UCSD-AML1 (cell line): Measurements from ENCODE around the gene DMRTC1B.
"Not testable (repeated sequence)": the region's sequence is repeated elsewhere in the genome, so short reads cannot be mapped to it uniquely, and the experiment has no call there.

Experiments
- DNase-seq: peaks from one replicate; lab custom pipeline; 2025; ENCODE audit not compliant: unreplicated experiment; lab: John Stamatoyannopoulos, UW

The DMRTC1B gene, protein sequence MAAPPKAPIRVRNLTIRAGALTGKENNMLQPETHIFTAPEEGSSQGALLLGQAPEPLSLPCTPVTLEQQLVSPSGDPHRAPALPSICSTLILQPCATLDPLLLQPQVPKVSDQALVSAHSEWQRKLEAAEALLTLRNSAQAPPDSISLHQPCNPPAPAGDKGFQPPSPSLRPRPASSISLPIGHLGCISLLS

DNA sequence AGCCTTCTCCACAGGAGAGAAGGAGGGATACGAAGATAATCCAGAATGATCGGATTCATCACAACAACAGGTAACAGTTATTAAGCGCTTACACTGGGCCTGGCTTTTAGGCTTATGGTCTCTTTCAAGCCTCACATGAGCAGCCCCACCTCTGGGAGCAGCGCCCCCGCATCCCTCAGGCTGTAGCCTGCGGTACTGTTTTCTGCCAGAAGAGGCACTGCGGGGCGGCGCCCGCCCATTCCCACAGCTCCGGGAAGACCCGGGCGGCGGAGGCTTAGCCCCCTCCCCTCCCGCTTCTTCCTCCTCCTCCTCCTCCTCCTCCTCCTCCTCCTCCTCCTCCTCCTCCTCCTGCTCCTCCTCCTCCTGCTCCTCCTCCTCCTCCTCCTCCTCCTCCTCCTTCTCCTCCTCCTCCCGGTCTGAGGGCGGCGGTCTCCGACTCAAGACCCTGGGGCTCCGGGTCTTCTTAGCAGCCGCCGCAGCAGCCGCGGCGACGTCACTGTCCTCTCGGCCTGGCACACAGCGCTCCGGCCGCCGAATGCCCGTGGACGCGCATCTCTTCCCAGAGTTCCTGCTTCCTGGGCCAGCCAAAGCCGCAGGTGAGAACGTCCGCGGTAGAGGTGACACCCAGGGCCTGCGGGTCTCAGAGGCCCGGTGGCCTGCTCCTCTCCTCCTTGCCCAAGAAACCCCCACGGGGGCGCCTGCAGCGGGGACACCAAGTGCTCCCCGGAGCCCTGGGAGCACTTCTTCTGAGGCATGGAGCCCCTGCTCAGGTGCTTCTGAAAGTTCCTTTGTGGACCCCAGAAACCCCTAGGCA lies at the start of gene DMRTC1B:
Gene DMRTC1B, plus strand, starts transcription at position 238 of the 814 bp plus-strand sequence. CDS start 68,246 bp downstream, outside the sequence.
- DNase-seq, result not testable (repeated sequence)

DNA sequence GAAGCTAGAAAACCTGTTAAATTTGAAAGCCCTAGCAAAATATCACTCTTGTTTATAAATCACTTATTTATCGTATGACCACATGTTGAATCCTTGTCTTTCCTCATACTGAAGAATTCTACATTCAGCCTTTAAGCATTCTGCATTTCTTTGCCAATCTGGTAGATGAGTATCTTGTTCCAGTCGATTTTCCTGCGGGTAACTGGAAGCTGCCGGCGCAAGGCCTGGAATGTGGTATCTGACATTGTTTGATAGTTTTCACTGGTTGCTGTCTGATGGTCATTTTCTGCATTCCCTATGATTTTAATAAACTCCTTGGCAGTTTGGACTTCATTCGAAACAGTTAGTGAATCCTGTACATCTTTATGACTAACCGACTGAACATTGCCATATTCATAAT lies 48.8 kb upstream of the DMRTC1B start:
- DNase-seq, result no peak

DNA sequence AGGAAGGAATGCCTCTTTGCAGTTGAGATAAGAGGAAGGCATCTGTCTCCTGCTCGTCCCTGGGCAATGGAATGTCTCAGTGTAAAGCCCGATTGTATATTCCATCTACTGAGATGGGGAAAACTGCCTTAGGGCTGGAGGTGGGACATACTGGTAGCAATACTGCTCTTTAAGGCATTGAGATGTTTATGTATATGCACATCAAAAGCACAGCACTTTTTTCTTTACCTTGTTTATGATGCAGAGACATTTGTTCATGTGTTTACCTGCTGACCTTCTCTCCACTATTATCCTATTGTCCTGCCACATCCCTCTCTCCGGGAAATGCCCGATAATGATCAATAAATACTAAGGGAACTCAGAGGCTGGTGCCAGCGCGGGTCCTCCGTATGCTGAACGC lies 43.1 kb upstream of the DMRTC1B start:
- DNase-seq, result not testable (repeated sequence)

DNA sequence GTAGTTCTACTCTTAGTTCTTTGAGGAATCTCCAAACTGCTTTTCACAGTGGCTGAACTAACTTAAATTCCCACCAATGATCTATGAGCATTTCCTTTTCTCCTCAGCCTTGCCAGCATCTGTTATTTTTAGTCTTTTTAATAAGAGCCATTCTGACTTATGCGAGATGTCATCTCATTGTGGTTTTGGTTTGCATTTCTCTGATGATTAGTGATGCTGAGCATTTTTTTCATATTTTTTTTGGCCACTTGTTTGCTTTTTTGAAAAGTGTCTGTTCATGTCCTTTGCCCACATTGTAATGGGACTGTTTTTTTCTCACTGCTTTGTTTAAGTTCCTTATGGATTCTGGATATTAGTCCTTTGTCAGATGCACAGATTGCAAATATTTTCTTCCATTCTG lies 41.1 kb upstream of the DMRTC1B start:
- DNase-seq, result no peak

DNA sequence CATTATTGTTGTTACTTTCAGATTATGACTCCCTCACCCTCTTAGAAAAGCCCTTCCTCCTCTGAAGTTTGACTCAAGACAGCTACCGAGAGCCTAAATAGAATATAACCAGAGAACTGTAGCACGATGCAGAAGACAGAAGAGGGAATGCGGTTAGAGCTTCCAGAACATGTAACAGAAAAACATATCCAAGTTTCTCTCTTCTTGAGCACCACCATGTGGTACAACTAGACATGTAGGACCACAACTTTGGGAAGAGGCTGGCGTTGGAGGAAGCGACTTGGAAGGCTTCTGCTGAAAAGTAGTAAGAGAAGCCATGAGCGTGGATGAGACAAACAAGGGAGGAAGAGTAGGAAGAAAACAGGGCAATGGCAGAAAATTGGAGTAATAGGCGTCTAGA lies 31.1 kb upstream of the DMRTC1B start:
- not testable (repeated sequence) for DNase-seq

DNA sequence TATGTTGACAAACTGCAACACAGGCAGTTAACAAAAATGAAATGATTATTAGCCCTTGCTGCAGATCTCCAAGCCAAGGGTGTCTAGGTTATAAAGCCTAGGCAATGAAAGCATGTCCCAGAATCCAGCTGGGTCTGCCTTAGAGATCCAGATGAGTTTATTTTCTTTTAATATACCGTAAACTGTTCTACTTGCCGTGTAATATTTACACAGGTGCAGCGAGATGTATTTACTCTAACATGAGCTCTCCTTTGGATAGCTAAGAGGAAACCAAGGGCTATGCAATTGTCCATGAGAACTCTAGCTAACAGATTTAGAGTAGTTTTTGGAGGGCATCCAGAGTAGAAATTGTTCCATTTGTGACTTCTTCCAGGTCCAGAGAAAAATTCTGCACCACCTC lies 28.1 kb upstream of the DMRTC1B start:
- not testable (repeated sequence) for DNase-seq

DNA sequence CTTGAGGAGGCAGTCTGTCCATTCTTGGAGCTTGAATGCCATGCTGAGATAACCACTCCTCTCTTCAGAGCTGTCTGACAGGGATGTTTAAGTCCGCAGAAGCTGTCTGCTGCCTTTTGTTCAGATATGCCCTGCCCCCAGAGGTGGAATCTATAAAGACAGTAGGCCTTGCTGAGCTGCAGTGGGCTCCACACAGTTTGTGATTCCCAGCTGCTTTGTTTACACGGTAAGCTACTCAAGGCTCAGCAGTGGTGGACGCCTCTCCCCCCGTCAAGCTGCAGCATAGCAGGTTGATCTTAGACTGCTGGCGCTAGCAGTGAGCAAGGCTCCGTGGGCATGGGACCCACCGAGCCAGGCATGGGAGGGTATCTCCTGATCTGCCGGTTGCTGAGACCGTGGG lies 16.2 kb upstream of the DMRTC1B start:
- DNase-seq, result not testable (repeated sequence)

DNA sequence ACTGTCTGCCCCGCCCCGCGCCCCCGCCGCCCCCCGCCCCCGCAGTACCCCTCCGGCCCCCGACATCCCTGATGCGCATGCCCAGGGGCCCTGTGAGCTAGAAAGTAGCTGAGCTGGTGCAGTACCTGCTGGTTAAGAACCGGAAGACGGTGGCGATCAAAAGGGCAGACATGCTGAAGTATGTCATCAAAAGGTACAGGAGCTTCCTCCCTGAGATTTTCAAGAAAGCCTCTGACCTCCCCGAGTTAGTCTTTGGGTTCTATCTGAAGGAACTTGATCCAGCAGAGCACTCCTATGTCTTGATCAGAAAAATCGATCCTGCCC lies 739 bp downstream of the DMRTC1B start:
- not testable (repeated sequence) for DNase-seq

DNA sequence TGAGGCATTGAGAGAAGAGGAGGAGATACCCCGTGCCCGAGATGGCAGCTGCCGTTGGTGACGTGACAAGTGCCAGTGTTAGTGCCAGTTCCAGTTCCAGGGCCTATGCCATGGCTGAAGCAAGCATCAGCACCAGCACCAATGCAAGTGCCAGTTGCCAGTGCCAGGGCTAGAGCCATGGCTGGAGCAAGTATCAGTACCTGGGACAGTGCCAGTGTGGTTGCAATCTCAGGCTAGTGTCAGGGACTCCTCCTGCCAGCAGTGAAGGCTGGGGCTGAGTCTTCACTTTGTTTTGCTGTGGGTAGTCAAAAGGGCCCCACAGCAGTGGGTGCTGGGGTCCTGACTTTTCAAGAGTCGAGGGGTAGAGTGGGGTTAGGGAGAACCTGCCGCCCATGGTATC lies 1.5 kb downstream of the DMRTC1B start:
- not testable (repeated sequence) for DNase-seq

DNA sequence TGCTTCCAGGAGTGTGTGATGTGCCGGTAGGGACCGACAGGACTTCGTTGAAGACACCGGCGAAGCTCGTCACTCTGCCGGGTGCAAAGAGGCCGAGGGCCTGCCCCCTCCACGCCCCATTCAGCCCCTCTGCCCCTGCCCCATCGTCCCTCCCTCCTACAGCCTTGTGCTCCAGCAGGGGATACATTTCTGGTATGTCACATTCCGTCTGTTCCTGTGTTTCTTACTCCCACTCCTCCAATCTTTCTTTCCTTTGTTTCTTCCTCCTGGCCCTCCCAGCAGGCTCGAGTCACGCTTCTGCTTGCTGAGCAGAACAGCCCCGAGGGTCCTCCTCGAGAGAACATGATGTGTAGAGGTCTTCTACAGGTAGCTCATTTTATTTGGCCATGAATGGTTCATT lies 5.9 kb downstream of the DMRTC1B start, which contains the start of gene FAM236B:
Gene FAM236B, minus strand, starts transcription at position 101 of the 400 bp plus-strand sequence. Its CDS starts 100 bp downstream, at position 1.
- DNase-seq, result not testable (repeated sequence)

DNA sequence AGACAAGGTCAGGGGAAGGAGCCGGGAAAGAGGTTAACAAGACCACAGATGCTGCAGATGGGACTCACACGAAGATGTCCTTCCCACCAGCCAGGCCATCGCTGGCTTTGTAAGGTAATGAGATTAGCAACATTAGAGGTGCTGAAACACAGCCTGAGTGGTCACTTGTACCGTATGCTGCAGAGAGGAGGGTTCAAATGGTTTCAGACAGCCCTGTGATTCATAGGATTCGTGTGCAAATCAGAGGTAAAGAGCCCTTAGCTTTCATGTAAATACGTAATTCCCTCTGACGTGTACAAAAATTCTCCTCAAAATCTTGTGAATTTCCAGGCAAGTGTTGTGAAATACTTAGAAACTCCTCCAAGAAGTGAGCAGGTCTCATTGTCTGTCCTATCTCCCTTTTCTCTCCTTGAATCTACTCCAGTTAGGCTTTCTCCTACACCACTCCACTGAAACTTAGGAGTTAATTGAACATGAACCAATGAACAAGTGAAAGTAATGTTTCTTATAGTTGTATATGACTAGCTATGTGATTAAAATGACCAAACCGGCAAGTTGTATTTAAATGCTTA lies 6.8 kb downstream of the DMRTC1B start:
- DNase-seq, result not testable (repeated sequence)

DNA sequence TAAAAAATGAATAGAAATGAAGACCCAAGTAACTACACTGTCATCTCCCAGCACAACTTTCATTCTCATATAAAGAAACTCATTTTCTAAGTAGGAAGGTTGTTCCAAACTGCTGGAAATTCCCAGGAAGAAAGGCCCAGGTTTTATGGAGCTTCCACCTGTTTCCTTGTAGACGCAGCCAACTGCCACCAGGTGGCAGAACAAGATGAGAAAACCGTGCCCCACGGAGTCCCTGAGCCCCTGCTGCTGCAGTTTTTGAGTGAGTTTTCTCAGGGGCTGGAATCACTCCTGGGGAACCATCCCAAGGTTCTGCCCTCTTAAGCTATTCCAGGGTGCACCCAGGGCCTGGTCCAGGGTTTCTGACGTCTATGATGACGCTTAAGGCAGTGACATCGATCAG lies 7.3 kb downstream of the DMRTC1B start:
- not testable (repeated sequence) for DNase-seq

DNA sequence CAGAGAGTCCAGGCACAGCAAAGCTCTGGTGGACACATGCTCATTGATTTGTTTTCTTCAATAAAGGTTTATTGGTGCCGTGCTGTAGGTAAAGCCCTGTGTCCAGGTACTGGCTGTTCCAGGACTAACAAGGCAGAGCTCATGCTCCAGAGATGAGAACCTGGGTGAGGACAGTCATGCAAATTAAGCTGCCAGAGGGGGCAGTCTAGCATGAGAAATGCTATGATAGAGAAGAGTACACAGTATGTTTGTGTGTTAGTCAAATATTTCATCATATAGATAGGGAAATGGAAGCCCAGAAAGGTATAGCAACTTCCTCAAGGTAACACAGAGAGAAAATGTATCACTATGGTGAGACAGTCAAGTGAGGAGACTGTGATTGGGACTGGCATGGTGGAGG lies 11.5 kb downstream of the DMRTC1B start:
- DNase-seq, result not testable (repeated sequence)

DNA sequence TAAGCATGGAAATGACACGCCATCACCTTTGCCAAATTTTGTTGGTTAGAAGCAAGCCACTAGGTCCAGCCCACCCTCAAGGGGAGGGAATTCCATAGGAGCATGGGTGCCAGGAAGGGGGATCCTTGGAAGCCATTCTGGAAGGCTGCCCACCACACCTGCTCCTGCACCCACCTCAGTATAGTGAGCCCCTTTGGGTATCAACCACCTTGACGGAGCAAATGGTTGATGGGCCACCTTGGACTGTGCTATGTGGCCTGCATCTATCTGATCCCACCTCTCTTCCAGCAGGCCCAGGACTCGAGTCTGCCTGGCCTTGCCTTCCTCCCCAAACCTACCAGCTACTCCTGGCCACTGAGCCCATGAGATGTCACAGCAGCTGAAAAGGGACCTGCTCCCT lies 13.7 kb downstream of the DMRTC1B start:
- not testable (repeated sequence) for DNase-seq

DNA sequence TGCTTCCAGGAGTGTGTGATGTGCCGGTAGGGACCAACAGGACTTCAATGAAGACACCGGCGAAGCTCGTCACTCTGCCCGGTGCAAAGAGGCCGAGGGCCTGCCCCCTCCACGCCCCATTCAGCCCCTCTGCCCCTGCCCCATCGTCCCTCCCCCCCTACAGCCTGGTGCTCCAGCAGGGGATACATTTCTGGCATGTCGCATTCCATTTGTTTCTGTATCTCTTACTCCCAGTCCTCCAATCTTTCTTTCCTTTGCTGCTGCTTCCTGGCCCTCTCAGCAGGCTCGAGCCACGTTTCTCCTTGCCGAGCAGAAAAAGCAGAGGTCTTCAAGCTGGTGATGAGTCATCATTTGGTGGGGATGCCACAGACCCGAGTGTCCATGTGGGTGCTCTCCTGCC lies 31.4 kb downstream of the DMRTC1B start, which contains the start of gene FAM236D:
Gene FAM236D, minus strand, starts transcription at position 101 of the 400 bp plus-strand sequence. Its CDS starts 100 bp downstream, at position 1.
- DNase-seq, result not testable (repeated sequence)

DNA sequence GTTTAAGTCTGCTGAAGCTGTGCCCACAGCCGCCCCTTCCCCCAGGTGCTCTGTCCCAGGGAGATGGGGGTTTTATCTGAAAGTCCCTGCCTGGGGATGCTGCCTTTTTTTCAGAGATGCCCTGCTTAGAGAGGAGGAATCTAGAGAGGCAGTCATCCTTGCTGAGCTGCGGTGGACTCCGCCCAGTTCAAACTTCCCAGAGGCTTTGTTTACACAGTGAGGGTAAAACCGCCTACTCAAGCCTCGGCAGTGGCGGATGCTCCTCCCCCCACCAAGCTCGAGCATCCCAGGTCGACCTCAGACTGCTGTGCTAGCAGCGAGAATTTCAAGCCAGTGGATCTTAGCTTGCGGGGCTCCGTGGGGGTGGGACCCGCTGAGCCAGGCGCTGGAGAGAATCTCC lies 54.0 kb downstream of the DMRTC1B start:
- not testable (repeated sequence) for DNase-seq

DNA sequence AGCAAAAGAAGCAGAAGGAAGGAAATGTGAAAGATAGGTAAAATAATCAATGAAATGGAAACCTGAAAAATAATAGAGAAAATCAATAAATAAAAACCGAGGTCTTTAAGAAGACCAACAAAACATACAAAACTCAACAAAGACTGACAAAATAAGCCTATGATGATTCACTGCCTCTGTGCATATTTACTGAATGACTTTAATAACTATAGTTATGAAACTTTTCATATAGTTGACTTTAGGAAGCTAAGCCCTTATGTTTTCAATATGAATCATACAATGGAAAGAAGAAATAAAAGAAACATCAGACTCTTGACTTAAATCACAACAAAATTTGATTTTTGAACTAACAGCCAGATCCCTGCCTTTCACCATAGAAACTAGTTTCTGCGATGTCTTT lies 60.8 kb downstream of the DMRTC1B start:
- not testable (repeated sequence) for DNase-seq

DNA sequence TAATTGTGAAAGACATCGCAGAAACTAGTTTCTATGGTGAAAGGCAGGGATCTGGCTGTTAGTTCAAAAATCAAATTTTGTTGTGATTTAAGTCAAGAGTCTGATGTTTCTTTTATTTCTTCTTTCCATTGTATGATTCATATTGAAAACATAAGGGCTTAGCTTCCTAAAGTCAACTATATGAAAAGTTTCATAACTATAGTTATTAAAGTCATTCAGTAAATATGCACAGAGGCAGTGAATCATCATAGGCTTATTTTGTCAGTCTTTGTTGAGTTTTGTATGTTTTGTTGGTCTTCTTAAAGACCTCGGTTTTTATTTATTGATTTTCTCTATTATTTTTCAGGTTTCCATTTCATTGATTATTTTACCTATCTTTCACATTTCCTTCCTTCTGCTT lies 106.2 kb downstream of the DMRTC1B start:
- not testable (repeated sequence) for DNase-seq

DNA sequence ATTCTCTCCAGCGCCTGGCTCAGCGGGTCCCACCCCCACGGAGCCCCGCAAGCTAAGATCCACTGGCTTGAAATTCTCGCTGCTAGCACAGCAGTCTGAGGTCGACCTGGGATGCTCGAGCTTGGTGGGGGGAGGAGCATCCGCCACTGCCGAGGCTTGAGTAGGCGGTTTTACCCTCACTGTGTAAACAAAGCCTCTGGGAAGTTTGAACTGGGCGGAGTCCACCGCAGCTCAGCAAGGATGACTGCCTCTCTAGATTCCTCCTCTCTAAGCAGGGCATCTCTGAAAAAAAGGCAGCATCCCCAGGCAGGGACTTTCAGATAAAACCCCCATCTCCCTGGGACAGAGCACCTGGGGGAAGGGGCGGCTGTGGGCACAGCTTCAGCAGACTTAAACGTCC lies 113.0 kb downstream of the DMRTC1B start:
- not testable (repeated sequence) for DNase-seq
